HG03354 (cell line): ENCODE measurements around the gene CFAP69.

Experiments
- ATAC-seq: cut with Tn5 transposase; IDR thresholded peaks from one replicate; pipeline ENCODE4 v1.9.1; 2021; ENCODE audit warnings: mild to moderate bottlenecking; ENCODE audit not compliant: unreplicated experiment, poor library complexity, severe bottlenecking

The CFAP69 gene

GRCh38 chr7:90244909-90245851 is at the start of gene CFAP69:
CFAP69 (plus strand) TSS chr7:90245174; CDS start chr7:90245425, 251 bp downstream.
- peak; percentile 84 for ATAC-seq

GRCh38 chr7:90201500-90202195 is 43.3 kb upstream of the CFAP69 start:
- no peak for ATAC-seq

- ATAC-seq: no peak
These were observed 37.0 kb upstream of the CFAP69 start for GRCh38 chr7:90207956-90208355.

GRCh38 chr7:90209776-90210175 is 35.2 kb upstream of the CFAP69 start:
- ATAC-seq: no peak

- ATAC-seq: no peak
These were observed 34.5 kb upstream of the CFAP69 start for GRCh38 chr7:90210475-90210874.

- peak; percentile 29 for ATAC-seq
These were observed 34.0 kb upstream of the CFAP69 start for GRCh38 chr7:90210981-90211380.

- ATAC-seq: peak; percentile 94
These were observed 33.4 kb upstream of the CFAP69 start, which contains the start of gene STEAP2 for GRCh38 chr7:90211391-90212148. STEAP2 (plus strand) TSS chr7:90211740; CDS start chr7:90225083, 13,343 bp downstream.

GRCh38 chr7:90212149-90212495 is 32.9 kb upstream of the CFAP69 start:
- no peak for ATAC-seq

- no peak for ATAC-seq
These were observed 31.5 kb upstream of the CFAP69 start for GRCh38 chr7:90213521-90213920.

GRCh38 chr7:90216080-90216674 is 28.8 kb upstream of the CFAP69 start:
- ATAC-seq: no peak

- ATAC-seq: no peak
These were observed 28.2 kb upstream of the CFAP69 start for GRCh38 chr7:90216771-90217170.

GRCh38 chr7:90222390-90222789 is 22.6 kb upstream of the CFAP69 start:
- no peak for ATAC-seq

GRCh38 chr7:90222811-90223725 is 21.9 kb upstream of the CFAP69 start:
- ATAC-seq: no peak

GRCh38 chr7:90224195-90224594 is 20.8 kb upstream of the CFAP69 start:
- ATAC-seq: no peak

GRCh38 chr7:90225181-90225580 is 19.8 kb upstream of the CFAP69 start:
- no peak for ATAC-seq

- no peak for ATAC-seq
These were observed 19.4 kb upstream of the CFAP69 start for GRCh38 chr7:90225601-90226000.

GRCh38 chr7:90227259-90227658 is 17.7 kb upstream of the CFAP69 start:
- ATAC-seq: no peak

GRCh38 chr7:90229682-90230081 is 15.3 kb upstream of the CFAP69 start:
- ATAC-seq: no peak

- ATAC-seq: no peak
These were observed 14.1 kb upstream of the CFAP69 start for GRCh38 chr7:90230834-90231233.
